Panc1 (cell line): ENCODE measurements around the gene CACNA1D.

Experiments used
- CTCF ChIP-seq: fragments of 450-650 bp; IDR thresholded peaks from 2 replicates; pipeline ENCODE4 v1.5.1; 2017; ENCODE audit warnings: mild to moderate bottlenecking
- POLR2AphosphoS5 ChIP-seq: IDR thresholded peaks from 2 replicates; pipeline ENCODE4 v1.6.1; 2012; ENCODE audit warnings: mild to moderate bottlenecking, low read depth, low read length, moderate library complexity
- REST ChIP-seq, 2 experiments: IDR thresholded peaks; 2 replicates each; pipeline ENCODE4 v1.6.1; 2011 to 2012; ENCODE audit warnings: low read depth in 2 of 2, control low read depth in 1 of 2, low read length in 1 of 2, mild to moderate bottlenecking in 1 of 2, moderate library complexity in 1 of 2; ENCODE audit not compliant: insufficient read depth in 1 of 2
- TCF7L2 ChIP-seq: IDR thresholded peaks from 2 replicates; pipeline ENCODE4 v1.6.1; 2011; ENCODE audit warnings: mild to moderate bottlenecking, low read depth, low read length, inconsistent platforms

DNA sequence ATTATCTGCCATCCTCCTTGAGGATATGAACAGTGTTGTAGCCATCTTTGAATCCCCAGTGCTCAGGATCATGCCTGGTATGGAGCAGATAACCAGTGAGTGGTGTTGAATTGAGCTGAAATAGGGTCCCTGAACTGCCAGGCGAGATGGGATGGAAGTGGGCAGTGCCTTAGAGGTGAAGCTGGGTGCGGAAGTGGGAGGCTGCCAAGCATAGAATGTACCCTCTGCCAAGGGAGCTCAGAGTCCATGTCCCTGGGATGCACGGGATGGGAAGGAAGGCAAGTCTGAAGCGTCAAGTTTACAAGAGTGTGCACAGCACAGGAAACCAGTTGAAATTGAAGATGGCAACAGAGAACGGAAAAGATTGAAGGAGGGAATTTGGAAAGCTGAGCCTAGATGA is 147.0 kb downstream of the CACNA1D start:
- TF ChIP-seq CTCF (no peak), TCF7L2 (no peak), REST (IDR thresholded peaks at IDR 0.05; ENCODE audit: insufficient read depth in 1 of 2, low read depth in 2 of 2, low read length in 1 of 2) (no peak), POLR2AphosphoS5 (no peak)
